PC-9 (cell line): ENCODE data around the gene BBX. TPM values are rescaled to one million over a fixed set of nuclear protein-coding genes. Genes with fewer than 3 reads are reported as not detected.

Experiments
- BruUV-seq: library from RNA; stranded (reverse); fragments of 400-500 nt; replicated peaks from 2 replicates; lab custom pipeline; 2021; lab: Mats Ljungman, UMichigan
- CTCF ChIA-PET: fragments of 300-600 bp; sonication (Branson Sonifier 250); formaldehyde crosslinking; loops from one replicate; lab custom pipeline; 2022; ENCODE audit warnings: antibody characterized with exemption; lab: Charles Lee
- POLR2A ChIA-PET: fragments of 300-600 bp; sonication (Branson Sonifier 250); formaldehyde crosslinking; loops from one replicate; lab custom pipeline; 2022; ENCODE audit warnings: antibody characterized with exemption; ENCODE audit not compliant: unreplicated experiment; lab: Charles Lee
- DNase-seq, 2 experiments: peaks; one replicate each; pipeline versions ENCODE4 v3.0.0 to v3.0.0-alpha.2; 2015 to 2022; ENCODE audit warnings: mixed read lengths in 1 of 2
- H2AFZ ChIP-seq: fragments of 200-600 bp; sonication (generic); 2 replicates; pipeline ENCODE4 v1.8.1; 2017; ENCODE audit warnings: antibody characterized with exemption
- H3F3A ChIP-seq: fragments of 200-600 bp; sonication (generic); 2 replicates; pipeline ENCODE4 v1.8.1; 2017; ENCODE audit warnings: antibody characterized with exemption, mild to moderate bottlenecking, low read depth; ENCODE audit not compliant: insufficient read depth
- H3K27ac ChIP-seq: fragments of 200-600 bp; sonication (generic); 2 replicates; pipeline ENCODE4 v1.6.1; 2016; ENCODE audit warnings: mixed run types
- H3K27me3 ChIP-seq: fragments of 200-600 bp; sonication (generic); 2 replicates; pipeline ENCODE4 v1.6.1; 2016; ENCODE audit warnings: low read depth, mixed run types; ENCODE audit not compliant: insufficient read depth
- H3K36me3 ChIP-seq: fragments of 200-600 bp; sonication (generic); 2 replicates; pipeline ENCODE4 v1.6.1; 2016; ENCODE audit warnings: low read depth, mixed run types
- H3K4me1 ChIP-seq: fragments of 200-600 bp; sonication (generic); replicated peaks from 2 replicates; pipeline ENCODE4 v1.6.1; 2016; ENCODE audit warnings: mixed run types; ENCODE audit not compliant: insufficient read depth
- H3K4me2 ChIP-seq: fragments of 200-600 bp; sonication (generic); 2 replicates; pipeline ENCODE4 v1.6.1; 2017; ENCODE audit warnings: mixed run types
- H3K4me3 ChIP-seq: fragments of 200-600 bp; sonication (generic); 2 replicates; pipeline ENCODE4 v1.6.1; 2016; ENCODE audit warnings: mixed run types
- H3K79me2 ChIP-seq: fragments of 200-600 bp; sonication (generic); 2 replicates; pipeline ENCODE4 v1.6.1; 2017; ENCODE audit warnings: low read depth, mixed run types
- H3K9me2 ChIP-seq: fragments of 200-600 bp; sonication (generic); 2 replicates; pipeline ENCODE4 v1.8.1; 2017; ENCODE audit warnings: mild to moderate bottlenecking; ENCODE audit not compliant: insufficient read depth
- H3K9me3 ChIP-seq: fragments of 200-600 bp; sonication (generic); 2 replicates; pipeline ENCODE4 v1.8.1; 2016; ENCODE audit warnings: low read depth; ENCODE audit not compliant: insufficient read depth
- H4K20me1 ChIP-seq: fragments of 200-600 bp; sonication (generic); 2 replicates; pipeline ENCODE4 v1.8.1; 2017; ENCODE audit not compliant: insufficient read depth
- EZH2 ChIP-seq: fragments of 200-600 bp; sonication (generic); IDR thresholded peaks from 2 replicates; pipeline ENCODE4 v1.8.0; 2017; ENCODE audit warnings: antibody characterized with exemption, low read depth
- intact Hi-C: fragments of 100-400 bp; cut with micrococcal nuclease; formaldehyde crosslinking; loops from one replicate; pipeline ENCODE4 v1.10.0; 2022; ENCODE audit not compliant: unreplicated experiment
- total RNA-seq: library from RNA; stranded (reverse); gene quantifications from 2 replicates; pipeline ENCODE4 v1.2.3, GENCODE V29; 2021
- TF ChIP-seq, protein P1 (sequence below): fragments of 200-600 bp; sonication (generic); conservative IDR thresholded peaks from 2 replicates; pipeline ENCODE4 v1.6.1; 2017; ENCODE audit warnings: mixed run types, antibody characterized with exemption, mild to moderate bottlenecking, moderate library complexity

The BBX gene
- total RNA-seq, 1 experiment from 2014 or later = 91.7 TPM

- H3F3A ChIP-seq = no peaks in the 10 kb centered on the region
- no peak for TF ChIP-seq EZH2
- TF ChIP-seq, protein P1, sequence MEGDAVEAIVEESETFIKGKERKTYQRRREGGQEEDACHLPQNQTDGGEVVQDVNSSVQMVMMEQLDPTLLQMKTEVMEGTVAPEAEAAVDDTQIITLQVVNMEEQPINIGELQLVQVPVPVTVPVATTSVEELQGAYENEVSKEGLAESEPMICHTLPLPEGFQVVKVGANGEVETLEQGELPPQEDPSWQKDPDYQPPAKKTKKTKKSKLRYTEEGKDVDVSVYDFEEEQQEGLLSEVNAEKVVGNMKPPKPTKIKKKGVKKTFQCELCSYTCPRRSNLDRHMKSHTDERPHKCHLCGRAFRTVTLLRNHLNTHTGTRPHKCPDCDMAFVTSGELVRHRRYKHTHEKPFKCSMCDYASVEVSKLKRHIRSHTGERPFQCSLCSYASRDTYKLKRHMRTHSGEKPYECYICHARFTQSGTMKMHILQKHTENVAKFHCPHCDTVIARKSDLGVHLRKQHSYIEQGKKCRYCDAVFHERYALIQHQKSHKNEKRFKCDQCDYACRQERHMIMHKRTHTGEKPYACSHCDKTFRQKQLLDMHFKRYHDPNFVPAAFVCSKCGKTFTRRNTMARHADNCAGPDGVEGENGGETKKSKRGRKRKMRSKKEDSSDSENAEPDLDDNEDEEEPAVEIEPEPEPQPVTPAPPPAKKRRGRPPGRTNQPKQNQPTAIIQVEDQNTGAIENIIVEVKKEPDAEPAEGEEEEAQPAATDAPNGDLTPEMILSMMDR = no peak
- no peaks in the 10 kb centered on the region for H3K79me2 ChIP-seq
- H3K36me3 ChIP-seq = no peaks in the 10 kb centered on the region
- H3K4me1 ChIP-seq = no peaks in the 10 kb centered on the region
- no peaks in the 10 kb centered on the region for H3K9me2 ChIP-seq
- intact Hi-C loops = no loop called here
- DNase-seq = no peak
- no TSS peak for BruUV-seq
- H3K9me3 ChIP-seq = no peaks in the 10 kb centered on the region; the same call in 1 of the 2 replicates
- POLR2A ChIA-PET = interaction anchor here (0.5 kb wide), 1 partner anchor 26 kb away, joined by 16 read pairs; no protein-coding TSS in a partner anchor
- no peak overlapping the region for H3K4me3 ChIP-seq
- no peaks in the 10 kb centered on the region for H3K27me3 ChIP-seq
- no peak overlapping the region for H2AFZ ChIP-seq
- no peaks in the 10 kb centered on the region for H4K20me1 ChIP-seq
- CTCF ChIA-PET = no interaction called here
- no peak overlapping the region for H3K4me2 ChIP-seq
- no peak overlapping the region for H3K27ac ChIP-seq
These were observed 24.1 kb upstream of the BBX start for GRCh38 chr3:107498646-107499045.

DNA sequence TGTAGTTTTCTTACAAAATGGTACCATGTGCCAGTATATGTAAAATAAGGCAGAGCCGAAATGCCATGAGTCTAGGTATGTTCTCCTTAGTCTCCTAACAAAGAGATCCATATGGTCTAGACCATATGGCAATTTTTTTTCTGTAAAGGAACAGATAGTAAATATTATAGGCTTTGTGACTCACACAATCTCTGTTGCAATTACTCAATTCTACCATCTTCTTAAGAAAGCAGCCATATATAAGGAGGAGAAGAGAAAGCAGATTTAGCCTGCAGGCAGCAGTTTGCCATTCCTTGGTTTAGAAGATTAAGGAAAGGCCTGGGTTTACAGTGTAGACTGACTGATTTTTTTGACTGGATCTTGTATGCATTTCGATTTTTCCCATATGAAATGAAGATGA lies 16.3 kb upstream of the BBX start:
- no peak overlapping the region for H3K27ac ChIP-seq
- no peaks in the 10 kb centered on the region; the same call in 1 of the 2 replicates for H3K9me3 ChIP-seq
- H3K79me2 ChIP-seq = no peaks in the 10 kb centered on the region
- BruUV-seq = no TSS peak
- CTCF ChIA-PET = no interaction called here
- 0 out of 2 replicates have a peak, but pooled peaks cover 6% of the 10 kb centered on the region for H3K9me2 ChIP-seq
- H3K4me3 ChIP-seq = no peak overlapping the region
- H4K20me1 ChIP-seq = no peaks in the 10 kb centered on the region
- no peak overlapping the region for H3K4me2 ChIP-seq
- H3K36me3 ChIP-seq = no peaks in the 10 kb centered on the region
- TF ChIP-seq EZH2 = no peak
- TF ChIP-seq, protein P1 = no peak
- H3K27me3 ChIP-seq = no peaks in the 10 kb centered on the region
- intact Hi-C loops = no loop called here
- no peak for DNase-seq
- POLR2A ChIA-PET = no interaction called here
- H3K4me1 ChIP-seq = no peaks in the 10 kb centered on the region
- no peak overlapping the region for H2AFZ ChIP-seq
- no peaks in the 10 kb centered on the region for H3F3A ChIP-seq

DNA sequence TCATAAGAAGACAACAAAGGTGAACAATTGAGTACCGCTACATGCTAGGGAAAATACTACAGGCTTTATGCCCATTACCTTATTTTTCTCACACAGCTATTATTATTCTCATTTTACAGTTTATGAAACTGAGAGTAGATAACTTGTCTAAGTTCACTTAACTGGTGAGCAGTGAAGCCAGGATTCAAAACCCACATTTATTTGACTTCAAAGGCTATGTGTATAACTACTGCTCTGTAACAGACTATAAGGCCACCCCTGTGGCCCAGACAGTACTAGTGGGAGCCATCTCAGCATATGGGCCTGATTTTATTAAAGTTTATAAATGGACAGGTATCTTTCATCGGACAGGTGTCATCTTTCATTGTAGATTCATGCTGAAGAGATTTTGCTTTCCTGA lies 14.4 kb upstream of the BBX start:
- 0 out of 2 replicates have a peak, but pooled peaks cover 6% of the 10 kb centered on the region for H3K9me2 ChIP-seq
- DNase-seq = no peak
- ChIA-PET POLR2A (no interaction called here), CTCF (no interaction called here)
- no peaks in the 10 kb centered on the region for H3F3A ChIP-seq
- no peaks in the 10 kb centered on the region for H3K79me2 ChIP-seq
- no peaks in the 10 kb centered on the region for H3K27me3 ChIP-seq
- H2AFZ ChIP-seq = no peak overlapping the region; the same call in 1 of the 2 replicates
- H4K20me1 ChIP-seq = no peaks in the 10 kb centered on the region
- H3K9me3 ChIP-seq = no peaks in the 10 kb centered on the region
- H3K36me3 ChIP-seq = no peaks in the 10 kb centered on the region
- intact Hi-C loops = no loop called here
- BruUV-seq = no TSS peak
- no peak overlapping the region for H3K27ac ChIP-seq
- TF ChIP-seq, protein P1 = no peak
- TF ChIP-seq EZH2 = no peak
- no peaks in the 10 kb centered on the region for H3K4me1 ChIP-seq
- H3K4me3 ChIP-seq = no peak overlapping the region
- no peak overlapping the region for H3K4me2 ChIP-seq
